HG02588 (cell line): Measurements from ENCODE around the gene LCORL.
A peak's percentile ranks its signal among the peaks of the same experiment; 100 is the strongest.
"Not testable (repeated sequence)": the region's sequence is repeated elsewhere in the genome, so short reads cannot be mapped to it uniquely, and the experiment has no call there.

ENCODE experiments used
- ATAC-seq: cut with Tn5 transposase; IDR thresholded peaks from one replicate; pipeline ENCODE4 v1.9.1; 2021; ENCODE audit warnings: mild to moderate bottlenecking, moderate library complexity; ENCODE audit not compliant: unreplicated experiment

The LCORL gene

GRCh38 chr4:18021720-18022571 lies at the start of gene LCORL:
TSS of gene LCORL (minus strand) at chr4:18021755. CDS start at chr4:18021751, 4 bp downstream.
- peak; percentile 72 for ATAC-seq

DNA sequence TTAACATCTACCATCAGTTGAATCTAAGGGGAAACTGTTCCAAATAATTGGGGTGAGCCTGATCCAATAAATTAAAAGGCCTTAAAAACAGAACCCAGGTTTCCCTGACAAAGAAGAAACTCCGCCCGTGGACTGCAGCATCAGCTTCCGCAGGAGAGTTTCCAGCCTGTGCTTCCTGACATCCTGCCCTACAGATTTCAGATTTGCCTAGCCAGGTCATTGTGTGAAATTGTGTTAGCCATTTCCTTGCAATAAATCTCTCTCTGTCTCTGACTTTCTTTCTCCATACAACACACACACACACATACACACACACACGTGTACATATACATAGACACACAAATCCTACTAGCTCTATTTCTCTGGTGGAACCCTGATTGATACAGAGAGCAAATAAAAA lies 48.3 kb upstream of the LCORL start:
- no peak for ATAC-seq

DNA sequence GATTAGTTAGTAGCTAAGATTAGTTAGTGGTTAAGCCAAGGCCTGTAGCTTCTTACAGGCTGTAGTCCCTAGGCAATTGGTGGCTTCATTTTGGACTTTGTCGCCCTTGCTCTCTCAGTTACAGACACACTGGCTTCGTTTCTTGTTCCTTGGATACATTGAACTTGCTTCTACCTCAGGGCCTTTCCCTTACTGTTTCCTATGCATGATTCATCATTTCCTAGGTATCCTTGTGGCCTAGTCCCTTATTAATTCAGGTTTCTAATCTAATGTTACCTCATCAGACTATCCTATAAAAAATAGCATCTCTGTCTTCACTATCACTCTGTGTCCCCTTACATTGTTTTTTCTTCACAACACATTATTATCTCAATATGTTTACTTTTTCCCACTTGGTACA lies 45.5 kb upstream of the LCORL start:
- ATAC-seq = no peak

GRCh38 chr4:18063079-18063478 lies 41.5 kb upstream of the LCORL start:
- ATAC-seq = no peak

DNA sequence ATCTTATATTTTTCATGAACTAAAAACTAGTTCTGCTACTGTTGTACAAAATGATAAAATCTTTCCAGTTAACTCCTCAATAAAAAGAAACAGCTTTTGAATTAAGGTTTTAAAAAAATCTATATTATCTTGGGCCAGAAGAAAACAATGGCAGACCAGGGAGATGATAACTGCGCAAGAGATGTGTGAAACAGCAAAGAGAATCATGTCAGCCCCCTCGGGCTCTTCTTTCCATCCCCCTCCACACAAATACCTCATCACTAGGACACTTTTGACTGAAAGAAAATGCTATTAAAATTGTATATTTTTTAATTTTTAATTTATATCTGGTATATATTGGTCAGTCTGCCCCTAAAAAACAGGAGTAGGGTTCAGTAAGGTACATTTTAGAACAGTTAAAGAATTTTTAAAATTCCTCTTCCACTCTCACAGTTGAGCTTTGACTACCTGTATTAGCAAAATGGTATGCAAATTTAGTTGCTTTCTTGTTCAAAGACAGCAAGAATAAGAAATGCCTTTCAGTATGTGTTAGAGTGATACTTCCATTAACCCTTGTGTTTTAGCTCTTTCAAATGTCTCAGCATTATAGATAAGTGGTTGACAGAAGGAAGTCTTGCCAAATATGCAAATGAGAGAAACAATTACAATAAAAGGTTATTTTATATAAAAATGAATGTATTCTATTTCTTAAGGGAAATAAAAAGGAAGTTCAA lies 36.4 kb upstream of the LCORL start:
- peak; percentile 67 for ATAC-seq

GRCh38 chr4:18056030-18056429 lies 34.5 kb upstream of the LCORL start:
- ATAC-seq = no peak

DNA sequence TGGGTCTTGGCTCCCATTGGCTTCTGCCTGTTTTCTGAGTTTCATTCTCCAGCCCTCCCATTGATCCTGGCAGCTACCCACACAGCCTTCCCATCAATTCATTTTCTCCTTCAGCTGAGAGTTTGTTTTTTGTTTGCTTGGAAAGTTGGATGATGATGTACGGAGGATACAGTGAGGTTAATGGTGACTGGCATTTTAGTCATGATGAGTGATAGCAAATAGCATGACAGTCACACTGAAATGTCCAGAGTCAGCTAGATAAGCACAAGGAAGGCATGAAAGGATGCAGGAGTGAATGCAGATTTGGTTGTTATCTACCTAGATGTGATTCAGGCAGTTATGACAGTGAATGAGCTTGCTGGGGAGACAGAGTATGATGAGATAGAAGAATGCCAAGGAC lies 30.6 kb upstream of the LCORL start:
- no peak for ATAC-seq

GRCh38 chr4:18051281-18051680 lies 29.7 kb upstream of the LCORL start:
- ATAC-seq = no peak

DNA sequence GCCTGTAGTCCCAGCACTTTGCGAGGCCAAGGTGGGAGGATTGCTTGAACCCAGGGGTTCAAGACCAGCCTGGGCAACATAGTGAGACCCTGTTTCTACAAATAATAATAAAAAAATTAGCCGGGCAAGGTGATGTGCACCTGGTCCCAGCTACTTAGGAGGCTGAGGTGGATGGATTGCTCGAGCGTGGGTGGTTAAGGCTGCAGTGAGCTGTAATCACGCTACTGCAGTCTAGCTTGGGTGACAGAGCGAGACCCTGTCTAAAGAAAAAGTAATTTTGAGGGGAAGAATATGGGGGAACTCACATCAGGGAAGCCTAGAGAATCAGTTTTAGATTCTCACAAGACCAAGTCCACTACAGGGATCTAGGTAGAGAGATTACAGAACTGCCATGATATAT lies 28.9 kb upstream of the LCORL start:
- ATAC-seq = no peak

DNA sequence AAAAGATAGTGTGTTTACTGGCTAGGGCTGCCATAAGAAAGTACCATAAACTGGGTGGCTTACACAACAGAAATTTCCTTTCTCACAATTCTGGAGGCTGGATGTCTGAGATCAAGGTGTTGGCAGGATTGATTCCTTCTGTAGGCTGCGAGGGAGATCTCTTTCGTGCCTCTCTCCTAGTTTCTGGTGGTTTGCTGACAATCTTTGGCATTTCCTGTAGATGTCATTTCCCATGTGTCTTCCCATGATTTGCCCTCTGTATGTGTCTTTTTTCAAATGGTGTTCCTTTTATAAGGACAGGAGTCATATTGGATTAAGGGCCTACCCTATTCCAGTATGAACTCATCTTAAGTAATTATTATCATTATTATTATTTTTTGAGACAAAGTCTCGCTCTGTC lies 27.9 kb upstream of the LCORL start:
- ATAC-seq = no peak

DNA sequence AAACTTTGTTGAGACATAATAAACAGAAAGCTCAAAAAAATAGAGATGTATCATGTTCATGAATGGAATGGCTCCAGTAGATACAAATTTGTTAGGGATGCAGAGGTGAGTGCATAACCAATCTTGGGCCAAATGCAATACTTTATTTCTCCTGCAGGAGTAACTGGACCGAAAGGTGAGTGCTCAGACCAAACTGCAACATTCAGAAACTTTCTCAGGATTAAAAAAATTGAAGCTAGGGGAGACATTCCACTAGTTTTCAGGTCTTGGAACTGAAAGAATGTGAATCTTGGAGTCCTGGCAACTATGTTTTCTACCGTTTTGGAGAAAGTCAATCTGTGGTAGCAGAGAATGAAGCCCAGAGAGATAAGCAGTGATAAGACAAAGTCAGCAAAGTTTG lies 21.2 kb upstream of the LCORL start:
- ATAC-seq = no peak

DNA sequence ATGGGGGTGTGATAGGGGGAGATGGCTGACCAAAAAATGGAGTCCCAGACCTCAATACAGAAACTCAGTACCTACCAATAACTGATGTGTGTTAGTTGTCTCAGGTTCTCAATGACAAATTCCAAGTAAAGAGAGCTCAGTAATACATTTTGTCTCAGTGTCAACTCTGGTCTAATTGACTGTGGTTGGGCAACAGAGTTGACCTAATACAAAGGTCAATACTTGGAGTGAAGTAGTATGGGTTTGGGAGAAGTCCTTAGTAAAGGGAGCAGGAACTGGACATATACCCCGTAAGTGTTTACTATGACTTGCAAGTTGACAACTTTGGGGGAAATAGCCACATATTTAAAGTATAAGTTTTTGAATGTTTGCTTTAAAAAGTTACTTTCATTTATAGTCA lies 20.5 kb upstream of the LCORL start:
- no peak for ATAC-seq

GRCh38 chr4:18041114-18041513 lies 19.6 kb upstream of the LCORL start:
- no peak for ATAC-seq

- ATAC-seq = no peak
Measured at GRCh38 chr4:18039113-18039512, 17.6 kb upstream of the LCORL start.

- ATAC-seq = not testable (repeated sequence)
Measured at GRCh38 chr4:18036369-18036768, 14.8 kb upstream of the LCORL start.

- no peak for ATAC-seq
Measured at GRCh38 chr4:18034099-18034498, 12.5 kb upstream of the LCORL start.

- no peak for ATAC-seq
Measured at GRCh38 chr4:18033111-18034085, 11.8 kb upstream of the LCORL start.

DNA sequence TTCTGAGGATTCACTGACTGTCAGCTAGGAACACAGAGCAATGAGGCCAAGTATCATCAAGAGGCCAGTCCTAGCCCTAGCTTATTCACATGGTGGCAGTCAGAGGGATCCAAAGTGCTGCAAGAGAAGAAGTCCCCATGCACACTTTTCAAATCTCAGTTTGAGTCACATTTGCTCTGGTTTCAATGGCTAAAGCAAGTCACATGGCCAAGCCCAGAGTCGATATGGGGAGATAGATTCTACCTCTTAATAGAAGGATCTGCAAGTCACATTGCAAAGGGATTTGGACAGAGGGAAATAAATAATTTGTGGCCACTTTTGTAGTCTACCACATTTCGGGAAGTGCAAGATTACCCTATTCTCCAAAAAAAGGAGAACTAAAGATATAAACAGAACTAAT lies 3.7 kb upstream of the LCORL start:
- no peak for ATAC-seq

DNA sequence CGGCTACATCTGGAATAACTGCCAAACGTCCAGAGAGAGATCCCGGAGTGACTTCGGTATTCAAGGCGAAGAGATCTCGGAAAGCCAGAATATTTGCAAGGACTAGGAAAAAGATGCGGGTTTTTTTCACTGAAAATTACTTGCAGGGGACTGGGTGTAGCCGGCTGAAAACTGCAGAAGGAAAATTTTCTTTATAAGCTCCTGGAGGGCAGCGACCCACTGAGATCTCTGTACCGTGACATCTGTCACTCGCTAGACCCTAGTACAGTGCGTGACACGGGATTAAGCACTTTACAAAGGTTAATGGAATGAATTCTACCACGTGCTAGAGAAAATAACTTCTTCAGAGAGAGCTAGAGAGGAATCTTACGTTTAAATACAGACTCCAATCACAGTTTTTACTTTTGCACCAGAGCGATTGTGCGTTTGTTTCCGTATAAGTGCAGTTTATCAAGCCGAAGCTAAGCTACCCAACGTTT lies 1.1 kb upstream of the LCORL start:
- no peak for ATAC-seq

GRCh38 chr4:18021470-18021719 lies 160 bp downstream of the LCORL start:
- ATAC-seq = peak; percentile 9
